Keratinocyte (primary cell): ENCODE results near the gene TK2. TPM values are rescaled to one million over a fixed set of nuclear protein-coding genes. Genes with fewer than 3 reads are reported as not detected.

Experiments used
- DNase-seq: peaks from one replicate; pipeline ENCODE4 v3.0.0-alpha.2; 2011; ENCODE audit warnings: low read depth, missing footprints, low spot score
- FAIRE-seq: peaks from 2 replicates; lab custom pipeline; 2011; peaks lifted over from hg19 to GRCh38; lab: Jason Lieb, UNC
- H2AFZ ChIP-seq: 2 replicates; pipeline ENCODE4 v1.6.0; 2012; ENCODE audit warnings: low read length, control low read depth, inconsistent platforms; ENCODE audit not compliant: control insufficient read depth
- H3K27ac ChIP-seq: 2 replicates; pipeline ENCODE4 v1.5.1; 2011; ENCODE audit warnings: low read length; ENCODE audit not compliant: control insufficient read depth, insufficient read depth
- H3K27me3 ChIP-seq: 3 replicates; pipeline ENCODE4 v1.6.0; 2011; ENCODE audit warnings: low read length; ENCODE audit not compliant: control insufficient read depth, insufficient read depth; ENCODE audit errors: extremely low read depth
- H3K36me3 ChIP-seq, 2 experiments: 2 replicates in 1 of 2; 3 replicates in 1 of 2; pipeline ENCODE4 v1.5.1; 2011; ENCODE audit warnings: low read length in 2 of 2, mild to moderate bottlenecking in 1 of 2; ENCODE audit not compliant: control insufficient read depth in 2 of 2, insufficient read depth in 2 of 2; ENCODE audit errors: extremely low read depth in 1 of 2
- H3K4me1 ChIP-seq: 3 replicates; pipeline ENCODE4 v1.5.1; 2011; ENCODE audit warnings: low read length; ENCODE audit not compliant: control insufficient read depth, insufficient read depth; ENCODE audit errors: extremely low read depth
- H3K4me2 ChIP-seq: 3 replicates; pipeline ENCODE4 v1.6.0; 2011; ENCODE audit warnings: low read depth, low read length; ENCODE audit not compliant: control insufficient read depth, insufficient read depth; ENCODE audit errors: extremely low read depth
- H3K4me3 ChIP-seq, 3 experiments: fragments of 200-600 bp in 1 of 3; sonication (generic) in 1 of 3; 2 replicates in 2 of 3; 3 replicates in 1 of 3; pipeline ENCODE4 v1.5.1; 2011 to 2016; ENCODE audit warnings: low read length in 3 of 3, mild to moderate bottlenecking in 3 of 3, control low read depth in 2 of 3, inconsistent platforms in 1 of 3, low read depth in 1 of 3, mixed read lengths in 1 of 3, mixed run types in 1 of 3, moderate library complexity in 1 of 3; ENCODE audit not compliant: control insufficient read depth in 2 of 3, insufficient read depth in 2 of 3; ENCODE audit errors: extremely low read depth in 1 of 3
- H3K79me2 ChIP-seq: 2 replicates; pipeline ENCODE4 v1.6.0; 2012; ENCODE audit warnings: low read length; ENCODE audit not compliant: control insufficient read depth, insufficient read depth
- H3K9ac ChIP-seq: 3 replicates; pipeline ENCODE4 v1.6.0; 2011; ENCODE audit warnings: low read length; ENCODE audit not compliant: control insufficient read depth, insufficient read depth; ENCODE audit errors: extremely low read depth
- H3K9me1 ChIP-seq: 3 replicates; pipeline ENCODE4 v1.6.0; 2011; ENCODE audit warnings: low read length; ENCODE audit not compliant: control insufficient read depth, insufficient read depth; ENCODE audit errors: extremely low read depth
- H3K9me3 ChIP-seq: 2 replicates; pipeline ENCODE4 v1.5.1; 2012; ENCODE audit warnings: low read depth, low read length; ENCODE audit not compliant: control insufficient read depth
- H4K20me1 ChIP-seq: 3 replicates; pipeline ENCODE4 v1.6.0; 2011; ENCODE audit warnings: low read length; ENCODE audit not compliant: control insufficient read depth, insufficient read depth; ENCODE audit errors: extremely low read depth
- CTCF ChIP-seq, 3 experiments: IDR thresholded peaks in 1 of 3; conservative IDR thresholded peaks in 1 of 3; optimal IDR thresholded peaks in 1 of 3; 2 replicates in 2 of 3; 3 replicates in 1 of 3; pipeline versions ENCODE3 to v1.5.1; 2011; ENCODE audit warnings: low read length in 3 of 3, mild to moderate bottlenecking in 3 of 3, moderate library complexity in 2 of 3, control low read depth in 1 of 3, inconsistent platforms in 1 of 3; ENCODE audit not compliant: insufficient read depth in 2 of 3; ENCODE audit errors: extremely low read depth in 1 of 3
- EZH2 ChIP-seq: IDR thresholded peaks from one replicate; pipeline ENCODE4 v1.6.1; 2012; ENCODE audit warnings: inconsistent platforms, mild to moderate bottlenecking, low read length, moderate library complexity
- dilution Hi-C: fragments of 300-500 bp; cut with MboI; formaldehyde crosslinking; loops from one replicate; pipeline ENCODE4 v1.7.0; 2020; ENCODE audit warnings: low sequenced_read_pairs; ENCODE audit not compliant: extremely low pct_ligation_motif_present
- polyA plus RNA-seq, 5 experiments: library from polyadenylated mRNA; depleted of rRNA in 3 of 5; stranded (reverse) in 3 of 5; stranded (forward) in 1 of 5; unstranded in 1 of 5; fragments of >200 nt; gene quantifications; 1 replicate in 1 of 5; 2 replicates in 3 of 5; 3 replicates in 1 of 5; pipeline versions ENCODE4 v1.2.1 to v1.2.3, GENCODE V29; 2011 to 2012; ENCODE audit warnings: missing spikeins in 2 of 5, low read depth in 1 of 5, low replicate concordance in 1 of 5

TK2 gene
- polyA plus RNA-seq, 1 donor (not counting 4 experiments of a cell fraction or from before 2014, with no cell fraction given) = 19.7 TPM

DNA sequence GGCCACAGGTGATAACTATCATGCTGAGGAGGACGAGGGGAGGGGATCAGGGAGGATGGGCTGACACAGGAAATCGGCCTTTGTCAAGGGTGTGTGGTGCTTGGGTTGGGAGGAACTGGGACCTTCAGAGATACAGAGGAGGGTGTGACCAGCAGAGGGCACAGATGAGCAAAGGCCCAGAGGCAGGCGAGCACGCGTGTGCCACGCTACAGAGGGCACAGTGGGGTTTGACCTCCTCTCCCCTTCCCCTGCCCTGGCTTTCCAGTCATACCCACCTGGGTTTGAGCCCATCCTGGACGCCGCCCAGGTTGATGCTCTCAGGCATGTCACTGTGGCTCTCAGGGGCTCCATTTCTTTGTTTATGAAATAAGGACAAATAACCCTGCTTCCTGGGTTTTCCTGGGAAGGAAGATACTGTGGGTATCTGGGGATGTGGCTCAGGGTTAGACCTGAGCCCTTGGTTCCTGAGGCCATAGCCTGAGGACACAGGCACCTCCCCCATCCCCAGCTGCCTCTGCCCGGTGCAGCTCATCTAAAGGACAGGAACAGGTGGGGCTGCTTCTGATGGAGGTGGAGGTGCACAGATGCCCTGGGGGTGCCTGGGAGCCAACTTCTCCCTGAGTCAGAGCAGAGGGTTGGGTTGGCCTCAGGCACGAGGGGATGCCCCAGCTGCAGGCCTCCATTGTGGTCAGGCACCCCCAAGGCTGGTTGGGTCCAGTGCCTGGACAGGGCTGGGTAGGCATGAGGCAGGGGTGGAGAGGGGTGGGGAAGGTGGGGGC, 71.0 kb downstream of the TK2 start:
- Histone ChIP-seq H3K27me3 (no peaks in the 10 kb centered on the region), H3K4me1 (peaks cover 26% of the 10 kb centered on the region), H3K9me3 (no peaks in the 10 kb centered on the region), H3K9ac (peak overlapping the region; percentile 34), H3K79me2 (no peaks in the 10 kb centered on the region), H3K27ac (peak overlapping the region; percentile 54), H4K20me1 (no peaks in the 10 kb centered on the region), H3K36me3 (no peaks in the 10 kb centered on the region), H3K9me1 (no peaks in the 10 kb centered on the region), H3K4me2 (peak overlapping the region; percentile 63), H2AFZ (peak overlapping the region; percentile 4), H3K4me3 (peak overlapping the region in 1 of 3 experiments; percentile 44)
- TF ChIP-seq EZH2 (no peak), CTCF (optimal IDR thresholded peaks at IDR 0.05 in 1 of 3, IDR thresholded peaks at IDR 0.05 in 1 of 3, conservative IDR thresholded peaks at IDR 0.05 in 1 of 3; ENCODE audit: extremely low read depth in 1 of 3, insufficient read depth in 2 of 3, low read length in 3 of 3) (peak; percentile 78 to 96 (median 93))
- FAIRE-seq (peak; percentile 93), DNase-seq (peak; percentile 88)
- dilution Hi-C loops = no loop called here

- FAIRE-seq (no peak), DNase-seq (no peak)
- no peak overlapping the region for H2AFZ ChIP-seq
- TF ChIP-seq CTCF (optimal IDR thresholded peaks at IDR 0.05 in 1 of 3, IDR thresholded peaks at IDR 0.05 in 1 of 3, conservative IDR thresholded peaks at IDR 0.05 in 1 of 3; ENCODE audit: extremely low read depth in 1 of 3, insufficient read depth in 2 of 3, low read length in 3 of 3) = no peak
- TF ChIP-seq EZH2 = no peak
- peaks cover 21% of the 10 kb centered on the region for H3K4me1 ChIP-seq
- no peaks in the 10 kb centered on the region for H4K20me1 ChIP-seq
- H3K36me3 ChIP-seq = no peaks in the 10 kb centered on the region
- dilution Hi-C loops = no loop called here
- no peaks in the 10 kb centered on the region for H3K9me1 ChIP-seq
- no peak overlapping the region for H3K27ac ChIP-seq
- H3K9me3 ChIP-seq = no peaks in the 10 kb centered on the region
- H3K4me2 ChIP-seq = no peak overlapping the region
- no peaks in the 10 kb centered on the region for H3K79me2 ChIP-seq
- H3K9ac ChIP-seq = no peak overlapping the region
- no peak overlapping the region for H3K4me3 ChIP-seq
- H3K27me3 ChIP-seq = no peaks in the 10 kb centered on the region
Measured at GRCh38 chr16:66477028-66477515, 72.8 kb downstream of the TK2 start.
